Activated effector memory CD4-positive, alpha-beta T cell treated with anti-CD3 and anti-CD28 coated beads, Interleukin-2, amount 50 U/mL, for 16 hours (primary cell): ENCODE results near the gene PRDM4.

ENCODE experiments used
- DNase-seq: peaks from one replicate; pipeline ENCODE4 v3.0.0-alpha.2; 2020

PRDM4 gene, protein sequence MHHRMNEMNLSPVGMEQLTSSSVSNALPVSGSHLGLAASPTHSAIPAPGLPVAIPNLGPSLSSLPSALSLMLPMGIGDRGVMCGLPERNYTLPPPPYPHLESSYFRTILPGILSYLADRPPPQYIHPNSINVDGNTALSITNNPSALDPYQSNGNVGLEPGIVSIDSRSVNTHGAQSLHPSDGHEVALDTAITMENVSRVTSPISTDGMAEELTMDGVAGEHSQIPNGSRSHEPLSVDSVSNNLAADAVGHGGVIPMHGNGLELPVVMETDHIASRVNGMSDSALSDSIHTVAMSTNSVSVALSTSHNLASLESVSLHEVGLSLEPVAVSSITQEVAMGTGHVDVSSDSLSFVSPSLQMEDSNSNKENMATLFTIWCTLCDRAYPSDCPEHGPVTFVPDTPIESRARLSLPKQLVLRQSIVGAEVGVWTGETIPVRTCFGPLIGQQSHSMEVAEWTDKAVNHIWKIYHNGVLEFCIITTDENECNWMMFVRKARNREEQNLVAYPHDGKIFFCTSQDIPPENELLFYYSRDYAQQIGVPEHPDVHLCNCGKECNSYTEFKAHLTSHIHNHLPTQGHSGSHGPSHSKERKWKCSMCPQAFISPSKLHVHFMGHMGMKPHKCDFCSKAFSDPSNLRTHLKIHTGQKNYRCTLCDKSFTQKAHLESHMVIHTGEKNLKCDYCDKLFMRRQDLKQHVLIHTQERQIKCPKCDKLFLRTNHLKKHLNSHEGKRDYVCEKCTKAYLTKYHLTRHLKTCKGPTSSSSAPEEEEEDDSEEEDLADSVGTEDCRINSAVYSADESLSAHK

DNA sequence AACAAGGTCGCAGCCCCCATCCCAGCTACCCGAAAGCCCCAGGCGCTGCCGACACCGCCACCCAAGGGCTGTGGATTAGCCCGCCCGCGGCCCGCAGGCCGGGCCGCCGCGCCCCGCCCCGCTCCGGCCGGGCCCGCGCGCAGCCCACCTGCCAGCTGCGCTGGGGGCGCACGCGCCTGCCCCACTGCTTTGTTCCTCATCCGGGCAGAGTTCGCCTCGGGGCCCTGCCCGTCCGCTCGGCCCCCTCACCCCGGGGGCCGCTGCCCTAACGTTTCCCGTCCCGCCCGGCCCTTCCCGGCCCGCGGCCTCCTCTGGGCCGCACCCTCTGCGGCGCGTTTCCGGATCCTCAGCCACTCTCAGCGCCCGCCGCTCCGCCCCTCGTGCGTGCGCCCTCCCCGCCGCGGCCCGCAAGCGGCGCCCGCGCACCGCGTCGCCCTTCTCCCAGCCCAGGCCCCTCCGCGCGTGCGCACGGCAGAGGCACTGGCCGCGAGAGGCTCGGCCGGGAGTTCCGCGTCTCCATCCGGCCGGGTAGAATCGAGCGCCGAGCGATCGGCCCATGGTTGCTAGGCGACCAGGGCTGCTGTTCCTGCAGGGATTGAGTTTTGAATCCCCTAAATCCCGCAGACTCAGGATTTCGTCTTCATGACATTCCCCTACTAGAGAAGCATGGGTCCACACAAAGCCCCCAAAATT is at the start of gene PRDM4:
Gene PRDM4, minus strand, starts transcription at position 329 of the 693 bp plus-strand sequence. CDS start 622 bp downstream, outside the sequence.
- DNase-seq: peak; percentile 95

DNA sequence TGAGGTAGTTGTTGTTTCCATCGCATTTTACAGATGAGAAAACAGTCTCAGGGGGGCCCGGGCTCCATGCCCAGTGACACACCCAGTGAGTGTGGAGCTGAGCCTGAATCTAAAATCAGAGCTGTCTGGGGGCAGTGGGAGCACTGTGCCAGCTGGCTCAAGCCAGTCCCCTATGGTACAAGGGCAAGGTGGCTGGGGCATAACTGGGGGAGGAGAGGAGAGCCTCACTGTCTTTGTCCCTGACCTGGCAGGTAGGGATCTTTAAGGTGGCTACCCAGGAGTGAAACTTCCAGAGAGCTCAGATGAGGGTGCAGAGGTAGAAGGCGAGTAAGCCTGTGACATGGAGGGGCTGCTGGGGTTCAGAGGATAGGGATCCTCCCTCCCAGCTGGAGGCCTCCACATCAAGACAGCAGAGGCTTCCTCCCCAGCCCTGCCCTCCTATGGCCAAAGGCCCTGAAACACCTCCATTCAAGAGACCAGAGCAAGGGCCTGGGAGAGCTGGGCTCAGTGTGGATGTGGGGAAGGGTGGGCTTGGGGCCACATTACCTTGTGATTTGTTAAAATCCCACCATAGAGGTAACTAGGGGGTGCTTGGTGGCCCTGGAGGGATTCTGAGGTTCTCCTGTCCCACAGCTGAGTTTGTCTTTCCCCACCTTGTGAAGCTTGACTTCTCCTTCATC is 46.7 kb upstream of the PRDM4 start:
- DNase-seq: no peak

DNA sequence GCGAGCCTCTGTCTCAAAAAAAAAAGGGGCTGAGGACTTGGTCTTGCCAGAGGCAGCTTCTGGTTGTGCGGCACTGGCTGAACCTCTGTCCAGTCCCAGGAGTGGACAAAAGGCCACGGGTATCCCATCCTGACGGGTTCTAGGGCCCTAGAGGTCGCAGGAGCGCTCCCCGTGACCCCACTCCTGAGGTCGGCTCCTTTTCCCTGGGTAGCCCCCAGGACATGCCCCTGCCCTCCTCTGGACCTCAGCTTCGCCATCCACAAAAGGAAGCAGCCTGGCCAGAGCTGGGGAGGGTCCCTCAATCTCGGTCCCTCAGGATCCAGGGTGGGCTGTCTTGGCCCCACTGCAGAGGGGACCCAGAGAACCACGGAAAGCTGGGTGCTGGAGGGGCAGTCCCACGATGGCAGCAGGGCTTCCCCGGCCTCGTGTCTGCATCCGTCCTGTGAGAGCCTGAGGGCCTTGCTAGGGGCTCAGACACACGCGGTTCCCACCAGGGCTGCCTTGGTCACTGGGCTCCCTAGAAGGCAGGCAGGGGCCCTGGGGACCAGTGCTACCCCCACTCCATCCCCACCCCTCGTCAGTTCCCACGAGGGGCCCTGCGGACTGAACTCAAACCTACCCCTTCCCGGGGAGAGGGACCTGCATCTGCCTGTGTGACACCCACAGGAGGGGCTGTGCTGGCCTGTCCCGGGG is 44.7 kb upstream of the PRDM4 start:
- DNase-seq: no peak

DNA sequence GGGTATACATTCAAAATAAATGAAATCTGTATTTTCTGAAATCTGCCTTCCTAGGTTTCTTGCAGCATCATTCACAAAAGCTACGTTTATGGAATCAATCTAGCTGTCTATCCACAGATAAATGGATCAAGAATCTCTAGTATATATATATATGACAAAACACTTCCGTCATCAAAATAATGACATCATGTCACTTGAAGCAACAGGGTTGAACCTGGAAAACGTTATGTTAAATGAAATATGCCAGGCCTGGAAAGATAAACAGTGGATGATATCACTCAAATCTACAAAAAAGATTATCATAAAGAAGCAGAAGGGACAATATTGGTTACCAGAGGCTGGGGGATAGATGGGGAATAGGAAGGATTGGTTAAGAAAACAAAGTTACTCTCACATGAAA is 42.2 kb upstream of the PRDM4 start:
- DNase-seq: no peak

DNA sequence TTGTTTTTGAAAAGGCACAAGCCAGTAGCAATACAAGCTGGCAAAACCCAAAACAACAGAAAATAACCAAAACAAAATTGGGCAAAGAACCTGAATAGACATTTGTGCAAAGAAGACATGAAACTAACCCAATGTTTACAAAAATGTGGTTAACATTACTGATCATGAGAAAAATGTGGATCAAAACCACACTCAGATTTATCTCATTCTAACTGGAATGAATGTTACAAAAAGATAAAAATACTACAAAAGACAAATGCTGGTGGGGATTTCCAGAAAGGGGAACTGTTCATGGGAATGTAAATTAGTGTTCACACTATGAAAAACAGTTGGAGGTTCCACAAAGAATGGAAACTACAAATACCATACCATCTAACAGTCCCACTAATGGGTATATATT is 40.2 kb upstream of the PRDM4 start:
- DNase-seq: no peak

DNA sequence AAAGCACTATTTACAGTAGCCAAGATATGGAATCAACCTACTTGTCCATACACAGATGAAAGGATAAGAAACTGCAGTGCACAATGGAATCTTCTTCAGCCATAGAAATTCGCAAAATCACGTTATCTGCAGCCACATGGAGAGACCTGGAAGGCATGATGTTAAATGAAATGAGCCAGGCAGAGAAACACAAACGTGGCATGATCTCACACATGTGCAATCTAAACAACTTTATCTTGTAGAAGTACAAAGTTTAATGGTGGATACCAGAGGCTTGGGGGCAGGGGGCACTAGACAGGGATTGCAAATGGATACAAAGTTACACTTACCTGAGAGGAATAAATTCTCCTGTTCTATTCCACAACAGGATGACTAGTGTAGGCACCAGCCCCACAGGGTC is 37.6 kb upstream of the PRDM4 start:
- no peak for DNase-seq

DNA sequence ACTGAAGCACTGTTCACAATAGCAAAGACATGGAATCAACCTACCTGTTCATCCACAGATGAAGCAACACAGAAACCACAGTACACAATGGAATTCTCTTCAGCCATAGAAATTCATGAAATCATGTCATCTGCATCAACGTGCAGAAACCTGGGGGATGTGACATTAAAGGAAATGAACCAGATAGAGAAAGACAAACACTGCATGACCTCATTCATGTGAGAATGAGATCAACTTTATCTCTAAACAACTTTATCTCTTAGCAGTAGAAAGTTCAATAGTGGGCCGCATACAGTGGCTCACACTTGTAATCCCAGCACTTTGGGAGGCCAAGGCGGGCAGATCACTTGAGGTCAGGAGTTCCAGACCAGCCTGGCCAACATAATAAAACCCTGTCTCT is 33.5 kb upstream of the PRDM4 start:
- no peak for DNase-seq

DNA sequence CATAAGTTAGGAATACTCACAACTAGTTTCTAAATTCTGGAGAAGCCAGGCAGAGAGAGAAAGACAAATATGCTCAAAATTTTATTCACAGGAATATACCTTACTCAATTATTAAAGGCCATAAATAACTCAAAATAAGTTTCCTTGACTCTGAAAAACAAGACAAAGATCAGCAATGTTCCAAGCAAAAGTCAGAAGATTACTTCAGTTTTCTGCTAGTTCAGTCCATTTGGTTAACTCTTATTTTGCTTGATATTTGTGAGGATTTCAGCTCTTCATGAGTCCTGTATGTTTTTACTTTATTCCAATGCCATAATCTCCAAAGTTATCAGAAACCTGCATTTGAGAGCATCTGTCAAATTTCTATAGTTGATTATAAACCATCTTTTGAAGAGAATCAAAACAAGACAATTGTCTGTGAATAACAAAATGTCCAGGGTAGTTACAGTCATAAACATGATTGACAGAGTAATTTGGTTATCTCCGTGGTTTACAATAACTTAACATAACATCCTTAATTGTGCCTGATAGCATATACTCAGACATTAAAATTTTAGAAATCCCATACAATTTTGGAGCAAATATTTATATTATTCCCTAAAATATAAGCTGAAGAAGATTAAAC is 30.6 kb upstream of the PRDM4 start:
- no peak for DNase-seq

DNA sequence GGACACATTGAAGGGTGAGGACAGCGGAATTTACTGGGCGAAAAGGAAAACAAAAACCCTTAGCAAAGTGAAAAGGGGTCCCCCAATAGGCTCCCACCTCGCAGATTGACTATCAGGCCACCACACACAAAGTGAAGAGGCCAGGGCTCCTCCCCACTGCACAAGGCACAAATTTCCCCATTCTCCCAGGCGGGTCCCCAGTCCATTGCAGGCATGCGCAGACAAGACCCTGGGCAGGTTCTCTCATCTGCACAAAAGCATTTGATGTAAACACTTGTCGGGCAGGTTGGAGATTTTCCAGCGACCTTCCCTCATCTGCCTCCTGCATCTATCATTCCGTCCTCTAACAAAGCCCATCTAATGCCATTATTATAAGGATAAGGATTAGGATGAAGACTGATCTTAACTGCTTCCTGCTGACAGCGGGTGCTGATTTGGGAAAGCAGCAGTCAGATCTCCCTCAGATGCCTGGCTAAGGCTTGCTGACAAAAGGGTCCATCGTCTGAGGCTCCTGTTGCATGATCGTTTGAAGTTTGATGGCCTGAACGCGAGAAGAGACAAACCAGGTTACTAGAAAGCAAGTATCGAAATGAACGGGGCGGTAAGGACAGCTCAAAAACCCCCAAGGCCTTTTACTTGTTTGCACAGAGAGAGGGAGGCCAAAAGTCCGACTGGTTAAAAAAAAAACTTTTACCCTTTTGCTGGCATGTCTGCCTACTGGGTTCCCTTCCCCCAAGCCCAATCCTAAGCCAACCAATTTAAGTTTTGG is 27.9 kb upstream of the PRDM4 start:
- no peak for DNase-seq

DNA sequence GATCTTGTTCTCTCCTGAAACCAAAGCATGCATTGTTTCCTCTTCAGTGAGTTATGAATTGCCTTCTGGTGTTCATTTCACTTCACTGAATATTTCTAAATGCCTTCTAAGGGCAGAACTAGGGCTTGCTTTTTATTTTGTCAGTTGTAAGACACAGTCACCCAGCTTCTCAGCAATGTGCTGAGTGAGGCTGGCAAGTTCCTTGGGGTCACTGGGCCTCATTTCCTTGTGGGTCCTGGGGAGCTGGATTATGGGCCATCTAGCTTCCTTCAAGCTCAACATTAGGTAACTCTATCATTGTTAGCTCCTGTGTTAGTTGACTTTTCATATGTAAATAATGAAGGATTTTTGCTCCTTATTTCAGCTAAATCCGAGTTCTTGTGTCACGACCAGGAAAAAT is 27.3 kb upstream of the PRDM4 start:
- DNase-seq: no peak

DNA sequence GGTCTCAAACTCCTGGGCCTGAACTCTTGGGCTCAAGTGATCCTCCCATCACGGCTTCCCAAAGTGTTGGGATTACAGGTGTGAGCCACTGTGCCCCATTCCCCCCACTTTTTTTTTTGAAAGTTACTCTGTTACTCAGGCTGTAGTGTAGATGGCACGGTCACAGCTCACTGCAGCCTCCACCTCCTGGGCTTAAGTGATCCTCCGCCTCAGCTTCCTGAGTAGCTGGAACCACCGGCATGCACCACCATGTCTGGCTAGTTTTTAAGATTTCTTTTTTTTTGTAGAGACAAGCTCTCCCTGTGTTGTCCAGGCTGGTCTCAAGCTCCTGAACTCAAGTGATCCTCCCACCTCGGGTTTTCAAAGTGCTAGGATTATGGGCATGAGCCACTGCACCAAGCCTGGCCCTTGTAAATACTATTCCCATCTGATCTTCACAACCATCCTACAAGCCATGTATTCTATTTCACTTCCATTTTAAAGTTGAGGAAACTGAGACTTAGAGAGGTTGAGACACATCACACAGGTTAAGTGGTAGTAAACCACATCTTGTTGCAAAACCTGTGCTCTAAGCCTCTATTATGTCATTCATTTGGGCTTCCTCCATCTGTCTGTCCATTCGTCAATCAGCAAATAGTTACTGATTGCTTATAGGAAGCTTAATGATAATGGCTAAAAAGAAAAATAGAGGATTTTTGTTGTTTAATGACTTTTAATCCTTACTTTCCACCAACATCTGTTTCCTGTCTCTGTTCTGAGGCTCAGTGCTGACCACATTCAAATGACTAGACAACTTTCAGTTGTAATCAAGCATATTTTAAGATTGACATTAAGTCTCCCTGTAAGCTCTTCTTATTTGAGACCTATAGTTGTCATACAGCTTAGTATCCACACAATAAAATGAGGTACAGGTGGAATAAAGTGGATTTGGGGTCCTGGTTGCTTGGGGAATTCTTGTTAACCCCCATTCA is 22.8 kb upstream of the PRDM4 start:
- no peak for DNase-seq

DNA sequence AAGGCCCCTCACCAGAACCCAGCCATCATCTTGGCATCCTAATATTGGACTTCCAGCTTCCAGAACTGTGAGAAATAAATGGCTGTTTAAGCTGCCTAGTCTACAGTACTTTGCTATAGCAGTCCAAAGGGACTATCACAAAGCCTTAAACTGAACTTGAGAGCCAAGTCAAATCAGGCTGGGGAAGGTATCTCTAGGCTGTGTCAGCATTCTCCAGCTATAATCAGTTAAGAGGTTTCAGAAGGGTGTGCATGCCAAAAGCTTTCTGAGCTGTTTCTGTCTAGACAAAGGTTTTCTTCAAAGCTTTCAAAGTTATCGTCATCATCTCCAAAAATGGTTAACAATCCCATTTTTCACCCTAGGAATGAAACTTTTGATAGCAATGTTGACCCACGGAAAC is 21.1 kb upstream of the PRDM4 start:
- DNase-seq: no peak

DNA sequence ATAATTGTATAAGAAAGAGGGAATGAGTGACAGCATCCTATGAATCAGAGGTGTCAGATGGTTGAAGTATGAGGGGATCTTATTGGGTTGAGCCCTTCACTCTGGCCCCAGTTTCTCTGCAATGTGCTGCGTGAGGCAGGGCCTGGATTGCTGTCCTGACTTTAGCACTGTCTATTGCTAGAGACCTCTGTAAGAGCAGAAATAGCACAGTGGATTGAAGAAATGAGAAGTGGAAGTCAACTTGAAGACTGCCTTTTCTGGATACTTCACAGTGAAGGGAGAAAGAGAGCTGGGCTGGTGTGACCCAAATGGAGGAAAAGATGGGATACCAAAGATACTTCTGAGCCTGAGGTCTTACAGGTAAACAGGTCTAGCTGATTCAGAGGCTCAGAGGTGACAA is 19.4 kb upstream of the PRDM4 start:
- DNase-seq: no peak

DNA sequence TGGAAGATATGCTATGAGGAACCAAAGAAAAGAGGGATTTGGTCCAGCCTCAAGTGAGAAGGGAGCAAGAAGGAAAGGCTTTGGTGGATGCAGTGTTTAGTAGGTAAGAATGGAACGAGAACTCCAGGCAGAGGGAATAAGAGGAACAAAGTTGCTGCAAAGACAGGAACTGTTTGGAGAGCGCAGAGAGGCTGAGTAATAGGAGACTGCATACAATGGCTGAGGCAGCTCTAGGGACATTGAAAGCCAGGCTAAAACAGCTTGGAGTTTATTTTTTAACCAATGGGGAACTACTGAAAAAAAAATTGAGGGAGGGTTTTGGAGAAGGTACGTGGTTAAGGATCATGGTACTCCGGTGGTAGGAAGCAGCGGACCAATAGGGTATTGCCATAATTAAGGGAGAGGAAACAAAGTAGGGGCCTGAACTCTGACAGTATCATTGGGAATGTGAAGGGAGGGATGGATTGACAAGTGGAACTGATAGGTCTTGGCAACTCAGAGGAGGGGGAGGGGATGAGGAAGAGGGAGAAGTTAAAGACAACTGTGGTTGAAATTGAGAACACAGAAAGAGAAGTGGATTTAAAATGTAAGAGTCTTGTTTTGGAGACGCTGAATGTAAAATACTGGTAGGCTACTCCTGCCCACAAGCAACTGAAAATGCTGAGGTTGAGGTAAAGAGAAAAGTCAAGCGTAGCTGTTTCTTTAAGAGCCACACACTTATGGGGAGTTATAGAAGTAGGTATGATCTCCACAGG is 18.3 kb upstream of the PRDM4 start:
- no peak for DNase-seq

DNA sequence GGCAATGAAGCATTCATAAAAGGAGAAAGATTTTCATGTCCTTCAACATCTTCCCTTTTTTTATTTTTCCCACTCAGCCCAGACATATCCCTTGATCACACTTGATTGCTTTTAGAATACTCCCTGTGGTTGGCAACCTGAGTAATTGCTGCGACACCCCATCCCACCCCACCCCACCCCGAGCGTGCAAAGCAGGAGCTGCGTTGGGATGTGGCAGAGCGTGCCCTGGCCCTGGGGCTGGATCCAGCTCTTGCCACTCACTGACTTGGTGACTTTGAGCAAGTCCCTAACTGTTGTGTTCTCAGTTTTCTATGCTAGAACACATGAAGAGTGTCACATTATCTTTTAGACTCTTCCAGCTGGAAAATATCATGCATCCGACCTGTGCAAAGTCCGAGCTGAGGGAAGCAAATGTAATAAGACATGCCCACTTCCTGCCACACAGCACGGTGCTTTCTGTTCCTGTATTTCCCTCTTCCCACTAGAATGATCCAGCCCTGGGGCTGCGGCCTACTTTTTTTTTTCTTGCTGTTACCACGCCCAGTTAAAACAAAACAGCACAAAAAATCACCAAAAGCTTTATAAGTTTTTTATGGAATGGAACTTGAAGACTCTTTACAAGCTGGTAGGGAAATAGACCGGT is 17.6 kb upstream of the PRDM4 start:
- no peak for DNase-seq

DNA sequence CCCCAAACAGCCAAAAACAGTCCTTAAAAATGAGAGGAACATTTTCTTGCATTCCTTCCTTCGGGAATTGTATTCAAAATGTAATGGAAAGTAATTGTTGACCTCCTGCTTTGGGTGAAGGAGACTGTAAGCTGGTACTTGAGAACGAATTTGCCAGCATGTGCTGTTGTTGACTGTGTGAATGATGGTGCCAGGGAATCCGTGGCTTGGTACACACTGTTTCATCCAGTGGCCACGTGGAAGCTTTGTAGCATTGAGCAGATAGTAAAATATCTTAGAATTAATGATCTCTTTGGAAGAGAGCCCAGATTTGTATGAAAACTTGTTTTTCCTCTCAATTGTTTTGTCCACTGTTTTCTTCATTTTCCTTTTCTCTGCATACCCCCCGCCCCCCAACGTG is 15.2 kb upstream of the PRDM4 start:
- DNase-seq: no peak

DNA sequence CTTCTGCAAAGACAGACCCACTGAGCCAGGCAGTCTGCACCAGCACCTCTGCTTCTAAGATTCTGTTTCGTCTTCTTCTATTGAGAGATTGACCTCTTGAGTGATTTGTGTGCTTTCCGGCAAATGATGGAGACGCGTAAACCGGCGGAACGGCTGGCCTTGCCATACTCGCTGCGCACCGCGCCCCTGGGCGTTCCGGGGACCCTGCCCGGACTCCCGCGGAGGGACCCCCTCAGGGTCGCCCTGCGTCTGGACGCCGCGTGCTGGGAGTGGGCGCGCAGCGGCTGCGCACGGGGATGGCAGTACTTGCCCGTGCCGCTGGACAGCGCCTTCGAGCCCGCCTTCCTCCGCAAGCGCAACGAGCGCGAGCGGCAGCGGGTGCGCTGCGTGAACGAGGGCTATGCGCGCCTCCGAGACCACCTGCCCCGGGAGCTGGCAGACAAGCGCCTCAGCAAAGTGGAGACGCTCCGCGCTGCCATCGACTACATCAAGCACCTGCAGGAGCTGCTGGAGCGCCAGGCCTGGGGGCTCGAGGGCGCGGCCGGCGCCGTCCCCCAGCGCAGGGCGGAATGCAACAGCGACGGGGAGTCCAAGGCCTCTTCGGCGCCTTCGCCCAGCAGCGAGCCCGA is 14.3 kb upstream of the PRDM4 start:
- DNase-seq: no peak
